Fibroblast of skin of left biceps (primary cell): Measurements from ENCODE around the gene TEX38.
"Not testable (repeated sequence)": the region's sequence is repeated elsewhere in the genome, so short reads cannot be mapped to it uniquely, and the experiment has no call there.

Source experiments
- DNase-seq, 2 experiments: peaks; one replicate each; pipeline ENCODE4 v3.0.0-alpha.2; 2013; ENCODE audit warnings: low read depth in 2 of 2

TEX38 gene

DNA sequence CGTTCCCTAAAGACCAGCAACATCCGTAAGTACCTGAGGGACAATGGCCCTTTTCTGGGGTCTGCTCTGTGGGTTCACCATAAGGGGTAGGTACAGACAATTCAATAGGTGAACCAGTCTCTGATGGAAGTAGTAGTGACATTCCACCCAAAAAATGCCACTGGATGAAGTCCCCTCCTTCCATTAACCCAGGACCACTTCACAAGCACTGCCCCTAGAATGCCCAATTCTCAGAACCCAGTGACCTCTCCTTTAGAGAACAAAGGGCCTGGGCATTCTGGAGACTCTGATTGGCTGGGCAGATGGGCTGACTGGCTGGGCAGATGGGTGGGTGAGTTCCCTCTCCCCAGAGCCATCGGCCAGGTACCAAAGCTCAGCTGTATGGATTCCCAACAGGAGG, at the start of gene TEX38:
Gene TEX38, plus strand, starts transcription at position 301 of the 400 bp plus-strand sequence. Its CDS starts 81 bp downstream, at position 382.
- no peak for DNase-seq

- no peak for DNase-seq
These were observed 49.7 kb upstream of the TEX38 start for GRCh38 chr1:46621930-46622329.

DNA sequence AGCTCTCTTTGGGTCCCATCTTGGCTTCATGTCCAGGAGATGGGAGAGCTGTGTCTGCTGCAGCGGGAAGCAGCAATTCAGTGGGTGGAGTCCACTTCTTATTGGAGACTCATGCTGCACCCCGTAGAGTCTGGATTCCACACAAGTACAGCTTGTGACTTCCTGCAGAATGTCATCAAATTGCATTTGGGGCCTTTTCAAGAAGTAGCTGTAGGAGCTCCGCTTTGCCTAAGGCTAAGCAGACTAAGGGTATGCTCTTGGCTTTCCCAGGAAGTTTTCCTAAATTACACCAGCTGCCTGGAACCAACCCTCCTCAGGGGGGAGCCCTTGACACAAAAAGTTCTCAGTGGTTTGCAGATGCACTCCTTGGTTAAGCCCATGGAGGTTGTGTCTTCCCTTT, 49.3 kb upstream of the TEX38 start:
- DNase-seq: no peak

- DNase-seq: no peak
These were observed 47.7 kb upstream of the TEX38 start for GRCh38 chr1:46623743-46624644.

GRCh38 chr1:46630719-46631118, 40.9 kb upstream of the TEX38 start:
- DNase-seq: no peak

DNA sequence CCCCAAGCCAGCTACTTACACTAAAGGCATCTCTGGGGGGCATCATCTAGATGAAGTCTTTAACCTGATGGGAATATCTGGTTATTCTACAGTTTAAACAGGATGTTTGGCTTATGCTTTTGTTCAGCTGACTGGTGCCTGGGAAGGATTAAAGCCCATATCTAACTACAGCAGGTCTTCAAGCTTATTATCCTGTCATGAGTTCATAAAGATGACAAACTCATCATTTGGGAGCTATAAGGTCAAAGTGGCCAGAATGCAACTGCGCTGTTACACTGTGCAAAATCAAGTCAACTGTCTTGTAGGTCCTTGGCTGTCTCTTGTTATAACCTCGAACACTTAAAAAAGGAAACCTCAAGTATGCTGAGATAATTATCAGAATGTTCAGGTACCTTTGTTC, 36.4 kb upstream of the TEX38 start:
- DNase-seq: no peak

- DNase-seq: no peak
These were observed 34.1 kb upstream of the TEX38 start for GRCh38 chr1:46637444-46638083.

GRCh38 chr1:46638921-46639320, 32.7 kb upstream of the TEX38 start:
- DNase-seq: no peak

GRCh38 chr1:46639547-46639946, 32.1 kb upstream of the TEX38 start:
- DNase-seq: no peak

DNA sequence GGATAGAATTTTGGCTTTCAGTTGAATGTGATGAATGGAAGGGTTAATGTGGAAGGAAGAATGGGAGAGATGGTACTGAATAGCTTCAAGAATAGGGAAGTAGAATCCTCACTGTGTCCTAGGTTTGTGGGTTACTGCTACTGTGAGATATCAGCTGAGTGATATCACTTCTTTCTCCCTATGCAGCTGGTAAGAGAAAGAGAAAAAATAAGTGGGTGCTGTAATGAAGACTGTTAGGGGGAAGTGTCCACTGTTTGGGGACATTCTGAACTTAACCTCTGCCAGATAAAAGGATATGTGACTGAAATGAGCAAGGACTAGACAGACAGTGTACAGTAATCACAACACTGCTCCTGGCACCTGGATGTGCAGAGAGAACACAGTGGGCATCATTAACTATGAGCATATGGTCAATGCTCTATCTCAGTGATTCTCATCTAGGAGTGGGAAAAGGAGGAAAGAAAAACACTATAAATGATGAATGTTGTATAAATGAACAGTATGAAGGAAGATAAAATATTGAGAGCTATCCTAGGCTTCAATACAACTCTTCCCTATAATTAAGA, 29.5 kb upstream of the TEX38 start:
- no peak for DNase-seq

DNA sequence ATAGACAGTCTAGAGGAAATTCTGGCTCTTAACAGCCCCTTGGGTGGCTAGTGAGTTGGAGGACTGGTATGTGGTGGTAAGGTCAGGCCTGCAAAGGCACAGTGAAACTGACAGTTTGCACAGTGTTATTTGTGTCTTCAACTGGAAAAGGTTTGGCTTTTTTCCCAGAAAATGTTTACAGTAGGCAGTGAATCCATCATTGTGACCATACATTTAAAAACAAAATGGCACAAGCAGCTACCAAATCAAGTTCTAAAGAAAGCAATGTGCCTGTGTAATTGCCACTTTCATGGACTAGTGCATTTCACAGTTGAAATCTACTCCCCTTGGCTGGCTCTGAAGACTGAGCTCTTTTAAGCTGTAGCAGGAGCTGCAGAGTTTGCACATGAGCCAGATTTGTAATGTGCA, 28.3 kb upstream of the TEX38 start:
- DNase-seq: peak; percentile 52 to 54

GRCh38 chr1:46645815-46646214, 25.8 kb upstream of the TEX38 start:
- DNase-seq: no peak

DNA sequence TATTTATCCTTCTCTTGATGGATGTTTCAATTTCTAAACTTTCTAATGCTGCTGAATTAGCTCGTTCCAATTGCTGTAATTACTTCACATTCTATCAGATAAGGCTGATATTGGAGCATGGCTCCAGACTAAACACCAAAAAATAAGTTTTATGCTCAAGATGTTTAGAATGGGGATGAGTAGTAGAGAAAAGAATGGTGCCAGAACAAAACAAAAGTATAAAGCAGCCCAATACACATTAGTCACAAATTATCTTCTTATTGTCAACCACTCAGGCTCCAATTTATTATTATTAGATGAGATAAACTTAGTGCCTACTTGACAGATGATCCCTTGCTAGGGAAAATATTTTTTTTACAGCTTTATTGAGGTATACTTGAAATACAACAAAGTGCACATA, 25.3 kb upstream of the TEX38 start:
- no peak for DNase-seq

GRCh38 chr1:46646844-46647243, 24.8 kb upstream of the TEX38 start:
- no peak for DNase-seq

DNA sequence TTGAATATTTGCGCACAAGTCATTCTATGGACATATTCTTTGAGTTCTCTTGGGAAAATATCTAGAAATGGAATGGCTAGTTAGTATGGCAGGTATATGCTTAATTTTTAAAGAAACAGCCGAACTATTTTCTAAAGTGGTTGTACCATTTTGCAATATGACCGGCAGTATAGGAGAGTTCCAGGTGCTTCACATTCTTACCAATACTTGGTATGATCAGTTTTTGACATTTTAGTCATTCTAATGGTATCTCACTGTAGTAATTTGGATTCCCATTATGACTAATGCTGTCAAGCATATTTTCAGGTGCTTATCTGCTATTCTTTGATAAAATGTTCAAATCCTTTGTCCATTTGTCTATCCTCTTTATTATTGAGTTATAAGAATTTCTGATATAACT, 24.0 kb upstream of the TEX38 start:
- no peak for DNase-seq

DNA sequence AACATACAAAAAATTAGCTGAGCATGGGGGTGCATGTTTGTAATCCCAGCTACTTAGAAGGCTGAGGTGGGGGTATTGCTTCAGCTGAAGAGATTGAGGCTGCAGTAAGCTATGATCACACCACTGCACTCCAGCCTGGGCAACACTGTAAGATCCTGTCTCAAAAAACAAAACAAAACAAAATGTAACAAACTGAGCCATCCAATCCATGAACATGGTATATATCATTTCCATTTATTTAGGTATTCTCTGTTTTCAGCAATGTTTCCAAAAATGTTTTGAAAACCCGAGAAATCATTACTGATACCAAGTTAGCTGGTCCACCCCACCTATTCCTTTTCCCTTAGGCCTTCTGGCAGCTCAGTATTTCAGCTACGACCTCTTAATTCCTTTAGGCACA, 21.9 kb upstream of the TEX38 start:
- DNase-seq: no peak

GRCh38 chr1:46650491-46650890, 21.2 kb upstream of the TEX38 start:
- DNase-seq: no peak

DNA sequence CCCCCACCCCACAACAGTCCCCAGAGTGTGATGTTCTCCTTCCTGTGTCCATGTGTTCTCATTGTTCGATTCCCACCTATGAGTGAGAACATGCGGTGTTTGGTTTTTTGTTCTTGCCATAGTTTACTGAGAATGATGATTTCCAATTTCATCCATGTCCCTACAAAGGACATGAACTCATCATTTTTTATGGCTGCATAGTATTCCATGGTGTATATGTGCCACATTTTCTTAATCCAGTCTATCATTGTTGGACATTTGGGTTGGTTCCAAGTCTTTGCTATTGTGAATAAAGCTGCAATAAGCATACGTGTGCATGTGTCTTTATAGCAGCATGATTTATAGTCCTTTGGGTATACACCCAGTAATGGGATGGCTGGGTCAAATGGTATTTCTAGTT, 20.5 kb upstream of the TEX38 start:
- not testable (repeated sequence) for DNase-seq

DNA sequence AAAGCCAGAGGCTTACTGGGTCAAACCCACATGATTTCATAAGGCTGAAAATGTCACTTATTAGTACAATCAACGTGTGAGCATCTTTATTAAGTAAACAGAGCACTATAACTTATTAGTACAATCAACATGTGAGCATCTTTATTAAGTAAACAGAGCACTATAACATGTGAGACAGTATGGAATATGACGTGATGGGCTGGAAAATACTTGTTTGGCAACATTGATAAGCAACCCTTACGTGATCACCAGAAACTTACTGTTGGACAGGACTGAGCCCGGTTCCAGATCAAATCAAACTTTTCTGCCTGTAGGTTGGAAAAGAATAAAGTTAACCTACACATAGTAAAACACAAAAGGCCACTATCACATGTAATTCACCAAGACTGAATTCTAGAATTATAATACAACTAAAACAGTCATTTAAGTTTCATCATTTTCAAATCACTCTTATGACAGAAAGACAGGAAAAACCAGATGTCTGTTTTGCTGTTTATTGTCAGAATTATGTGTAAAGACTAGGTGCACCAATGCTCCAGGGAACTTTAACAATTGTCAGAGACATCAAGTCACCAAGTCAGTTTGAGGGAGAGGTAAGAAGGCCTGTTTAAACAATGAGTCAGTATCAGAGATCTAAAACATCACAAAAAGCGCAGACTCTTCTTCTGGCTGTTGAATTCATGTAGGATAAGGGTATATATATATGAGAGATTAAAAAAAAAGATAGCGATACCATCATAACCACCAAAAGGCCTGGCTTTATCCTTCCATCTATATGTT, 19.1 kb upstream of the TEX38 start:
- DNase-seq: no peak

DNA sequence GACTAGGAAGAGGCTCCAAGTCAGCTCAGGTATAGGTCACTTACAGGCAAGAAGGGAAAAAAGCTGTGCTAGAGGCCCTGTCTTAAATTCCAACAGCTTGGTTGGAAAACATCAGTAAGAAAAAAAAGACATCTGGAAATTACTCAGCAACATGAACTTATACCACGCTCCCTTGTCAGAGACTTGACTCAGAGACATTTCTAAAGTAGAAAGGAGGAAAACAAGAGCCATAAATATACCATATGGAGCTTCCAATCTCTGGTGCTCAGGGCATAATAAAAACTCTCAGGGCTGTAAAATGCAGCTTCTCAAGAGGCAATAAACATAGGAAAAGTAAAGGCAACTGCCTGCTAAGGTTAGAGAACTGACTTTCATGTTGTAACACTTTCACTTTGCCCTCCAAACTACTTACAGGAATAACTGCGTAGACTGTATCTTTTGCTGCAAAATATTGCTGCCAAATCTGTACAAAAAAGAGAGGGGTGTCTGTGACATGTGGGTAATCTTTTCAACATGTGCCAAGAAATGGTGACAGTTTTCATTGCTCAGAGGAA, 18.2 kb upstream of the TEX38 start:
- DNase-seq: no peak

GRCh38 chr1:46654012-46654411, 17.6 kb upstream of the TEX38 start:
- DNase-seq: no peak

GRCh38 chr1:46654698-46655097, 17.0 kb upstream of the TEX38 start:
- DNase-seq: not testable (repeated sequence)
